MM.1S (cell line): ENCODE results near the gene SMOC1.

ENCODE experiments used
- EZH2 ChIP-seq: fragments of 300-600 bp; sonication (generic); optimal IDR thresholded peaks from 2 replicates; pipeline ENCODE3; 2017; ENCODE audit warnings: low read depth, mild to moderate bottlenecking, antibody characterized with exemption, low read length, mixed read lengths
- TF ChIP-seq, protein P1 (sequence below): fragments of 300-600 bp; sonication (generic); IDR thresholded peaks from 2 replicates; pipeline ENCODE4 v1.5.1; 2016; ENCODE audit warnings: antibody characterized with exemption, low read length, mixed read lengths

DNA sequence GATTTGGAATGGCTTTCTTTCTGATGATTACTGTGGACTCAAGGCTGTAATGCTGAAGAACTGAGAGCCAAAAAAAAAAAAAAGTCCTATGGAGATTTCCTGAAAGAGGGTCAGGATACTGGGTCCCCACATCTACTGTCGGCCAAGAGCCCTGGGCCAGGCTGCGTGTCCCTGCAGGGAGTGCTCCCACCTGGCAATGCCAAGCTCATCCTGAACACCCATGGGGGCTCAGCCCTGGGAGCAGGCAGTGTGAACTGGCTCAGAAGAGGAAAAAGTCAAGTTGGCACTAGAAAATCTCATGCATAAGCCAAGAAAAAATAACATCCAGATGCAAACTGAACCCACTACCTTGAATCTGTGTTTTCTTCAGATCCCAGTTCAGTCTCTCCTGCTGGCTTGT is 35.0 kb upstream of the SMOC1 start:
- TF ChIP-seq, protein P1, sequence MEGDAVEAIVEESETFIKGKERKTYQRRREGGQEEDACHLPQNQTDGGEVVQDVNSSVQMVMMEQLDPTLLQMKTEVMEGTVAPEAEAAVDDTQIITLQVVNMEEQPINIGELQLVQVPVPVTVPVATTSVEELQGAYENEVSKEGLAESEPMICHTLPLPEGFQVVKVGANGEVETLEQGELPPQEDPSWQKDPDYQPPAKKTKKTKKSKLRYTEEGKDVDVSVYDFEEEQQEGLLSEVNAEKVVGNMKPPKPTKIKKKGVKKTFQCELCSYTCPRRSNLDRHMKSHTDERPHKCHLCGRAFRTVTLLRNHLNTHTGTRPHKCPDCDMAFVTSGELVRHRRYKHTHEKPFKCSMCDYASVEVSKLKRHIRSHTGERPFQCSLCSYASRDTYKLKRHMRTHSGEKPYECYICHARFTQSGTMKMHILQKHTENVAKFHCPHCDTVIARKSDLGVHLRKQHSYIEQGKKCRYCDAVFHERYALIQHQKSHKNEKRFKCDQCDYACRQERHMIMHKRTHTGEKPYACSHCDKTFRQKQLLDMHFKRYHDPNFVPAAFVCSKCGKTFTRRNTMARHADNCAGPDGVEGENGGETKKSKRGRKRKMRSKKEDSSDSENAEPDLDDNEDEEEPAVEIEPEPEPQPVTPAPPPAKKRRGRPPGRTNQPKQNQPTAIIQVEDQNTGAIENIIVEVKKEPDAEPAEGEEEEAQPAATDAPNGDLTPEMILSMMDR = no peak
- TF ChIP-seq EZH2 = no peak
